DND-41 (cell line): ENCODE results near the gene TDRD15.

ENCODE experiments used
- ATAC-seq: fragments of 200-7000 bp; cut with Tn5 transposase; 3 replicates; pipeline ENCODE4 v1.9.1; 2021; ENCODE audit warnings: low read depth; ENCODE audit not compliant: insufficient read depth
- DNase-seq: peaks from one replicate; pipeline ENCODE4 v3.0.0-alpha.2; 2020
- H2AFZ ChIP-seq: 2 replicates; pipeline ENCODE4 v1.6.0; 2012; ENCODE audit warnings: low read depth, low read length
- H3K27ac ChIP-seq: 2 replicates; pipeline ENCODE4 v1.5.1; 2012; ENCODE audit warnings: low read length, inconsistent platforms
- H3K27me3 ChIP-seq: fragments of 200-600 bp; sonication (generic); 2 replicates; pipeline ENCODE4 v1.6.0; 2012; ENCODE audit warnings: low read length, mild to moderate bottlenecking, inconsistent platforms; ENCODE audit not compliant: insufficient read depth, poor library complexity
- H3K36me3 ChIP-seq: 2 replicates; pipeline ENCODE4 v1.5.1; 2012; ENCODE audit warnings: low read length, inconsistent platforms; ENCODE audit not compliant: insufficient read depth
- H3K4me1 ChIP-seq: 2 replicates; pipeline ENCODE4 v1.5.1; 2012; ENCODE audit warnings: mild to moderate bottlenecking, low read length; ENCODE audit not compliant: insufficient read depth
- H3K4me2 ChIP-seq: 2 replicates; pipeline ENCODE4 v1.6.0; 2012; ENCODE audit warnings: mild to moderate bottlenecking, moderate library complexity, low read length, inconsistent platforms; ENCODE audit not compliant: insufficient read depth
- H3K4me3 ChIP-seq, 2 experiments: fragments of 200-600 bp in 1 of 2; shearing (Covaris generic) in 1 of 2; 2 replicates each; pipeline ENCODE4 v1.5.1; 2012 to 2016; ENCODE audit warnings: inconsistent platforms in 2 of 2, low read length in 2 of 2, mild to moderate bottlenecking in 2 of 2, low read depth in 1 of 2, moderate library complexity in 1 of 2
- H3K79me2 ChIP-seq: 2 replicates; pipeline ENCODE4 v1.6.0; 2012; ENCODE audit warnings: low read length, inconsistent platforms; ENCODE audit not compliant: insufficient read depth
- H3K9ac ChIP-seq: 2 replicates; pipeline ENCODE4 v1.6.0; 2012; ENCODE audit warnings: low read depth, mild to moderate bottlenecking, inconsistent platforms, low read length, moderate library complexity
- H3K9me3 ChIP-seq: 2 replicates; pipeline ENCODE4 v1.5.1; 2012; ENCODE audit warnings: low read length, moderate library complexity, mild to moderate bottlenecking, inconsistent platforms; ENCODE audit not compliant: insufficient read depth, severe bottlenecking
- H4K20me1 ChIP-seq: 2 replicates; pipeline ENCODE4 v1.6.0; 2012; ENCODE audit warnings: low read length; ENCODE audit not compliant: insufficient read depth
- EZH2 ChIP-seq: IDR thresholded peaks from 3 replicates; pipeline ENCODE4 v1.6.1; 2012; ENCODE audit warnings: borderline replicate concordance, low read depth, mild to moderate bottlenecking, moderate library complexity, low read length, inconsistent platforms; ENCODE audit not compliant: severe bottlenecking
- TF ChIP-seq, protein P1 (sequence below): IDR thresholded peaks from 2 replicates; pipeline ENCODE4 v1.5.1; 2012; ENCODE audit warnings: borderline replicate concordance, low read length, moderate library complexity, mild to moderate bottlenecking; ENCODE audit not compliant: poor library complexity, severe bottlenecking; ENCODE audit errors: extremely low read depth

TDRD15 gene

DNA sequence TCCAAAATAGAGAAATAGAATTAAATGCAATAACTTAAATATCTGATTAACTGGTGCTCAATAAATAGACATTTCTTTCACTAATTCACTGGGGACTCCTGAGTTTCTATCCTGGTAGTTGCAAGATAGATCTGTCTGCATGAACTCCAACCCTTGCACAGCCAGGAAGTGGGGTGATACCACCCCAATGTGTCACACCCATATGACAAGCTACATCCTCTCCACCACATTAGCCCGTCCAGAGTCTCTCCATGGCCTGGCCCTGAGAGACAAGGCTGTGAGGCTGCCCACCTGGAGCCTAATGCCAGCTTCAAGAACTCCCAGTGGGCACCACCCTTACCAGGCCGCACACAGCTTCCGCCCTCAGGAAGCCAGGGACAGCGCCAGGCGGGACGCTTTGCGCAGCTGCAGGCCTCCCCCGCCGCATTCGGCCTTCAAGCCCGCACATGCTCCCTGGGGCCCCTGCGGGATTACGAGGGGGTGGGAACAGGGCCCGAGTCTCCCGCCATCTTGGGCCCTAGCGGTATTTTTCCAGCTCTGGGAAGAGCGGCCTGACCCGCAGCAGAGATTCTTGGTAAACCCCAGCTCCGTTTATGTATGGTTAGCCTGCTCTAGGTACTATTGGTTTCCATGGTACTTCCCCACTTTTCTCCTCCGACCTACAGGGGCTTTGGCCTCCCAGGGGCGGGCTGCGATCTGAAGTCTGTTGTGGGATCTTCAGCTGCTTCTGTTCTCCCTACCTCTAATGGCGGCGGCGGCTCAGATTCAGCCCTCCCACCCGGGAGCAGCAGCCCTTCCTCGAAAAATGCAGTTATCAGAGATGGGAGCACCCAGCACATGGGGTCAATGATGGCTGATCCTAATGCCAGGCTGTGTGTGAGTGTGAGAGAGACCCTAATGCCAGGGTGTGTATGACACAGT, at the start of gene TDRD15:
Gene TDRD15 (plus strand): TSS at position 496 of the 921 bp plus-strand sequence. CDS start 13,500 bp downstream, outside the sequence.
- H2AFZ ChIP-seq: no peak within 1 kb of the TSS
- TF ChIP-seq EZH2: no peak
- TF ChIP-seq, protein P1, sequence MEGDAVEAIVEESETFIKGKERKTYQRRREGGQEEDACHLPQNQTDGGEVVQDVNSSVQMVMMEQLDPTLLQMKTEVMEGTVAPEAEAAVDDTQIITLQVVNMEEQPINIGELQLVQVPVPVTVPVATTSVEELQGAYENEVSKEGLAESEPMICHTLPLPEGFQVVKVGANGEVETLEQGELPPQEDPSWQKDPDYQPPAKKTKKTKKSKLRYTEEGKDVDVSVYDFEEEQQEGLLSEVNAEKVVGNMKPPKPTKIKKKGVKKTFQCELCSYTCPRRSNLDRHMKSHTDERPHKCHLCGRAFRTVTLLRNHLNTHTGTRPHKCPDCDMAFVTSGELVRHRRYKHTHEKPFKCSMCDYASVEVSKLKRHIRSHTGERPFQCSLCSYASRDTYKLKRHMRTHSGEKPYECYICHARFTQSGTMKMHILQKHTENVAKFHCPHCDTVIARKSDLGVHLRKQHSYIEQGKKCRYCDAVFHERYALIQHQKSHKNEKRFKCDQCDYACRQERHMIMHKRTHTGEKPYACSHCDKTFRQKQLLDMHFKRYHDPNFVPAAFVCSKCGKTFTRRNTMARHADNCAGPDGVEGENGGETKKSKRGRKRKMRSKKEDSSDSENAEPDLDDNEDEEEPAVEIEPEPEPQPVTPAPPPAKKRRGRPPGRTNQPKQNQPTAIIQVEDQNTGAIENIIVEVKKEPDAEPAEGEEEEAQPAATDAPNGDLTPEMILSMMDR: no peak

DNA sequence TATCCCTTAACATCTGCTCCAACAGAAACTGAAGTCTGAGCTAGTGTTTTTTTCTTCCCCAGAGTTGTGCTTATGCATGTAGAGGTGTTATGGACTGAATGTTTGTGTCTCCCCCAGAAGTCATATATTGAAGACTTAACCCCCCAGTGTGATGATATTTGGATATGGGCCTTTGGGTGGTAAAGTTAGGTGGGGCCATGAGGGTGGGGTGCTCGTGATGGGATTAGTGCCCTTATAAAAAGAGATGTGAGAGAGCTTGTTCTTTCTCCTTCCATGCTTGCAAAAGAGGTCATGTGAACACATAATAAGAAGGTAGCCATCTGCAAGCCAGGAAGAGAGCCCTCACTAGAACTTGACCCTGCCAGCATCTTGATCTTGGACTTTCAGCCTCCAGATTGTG, 45.5 kb upstream of the TDRD15 start:
- no peaks in the 10 kb centered on the region for H3K27me3 ChIP-seq

More for the DNA sequence above, at the start of gene TDRD15:
- Histone ChIP-seq H3K4me3 (no peak within 1 kb of the TSS), H3K9ac (no peak within 1 kb of the TSS), H3K27me3 (no peaks in the 10 kb centered on the region), H3K79me2 (no peaks in the 10 kb centered on the region), H4K20me1 (no peaks in the 10 kb centered on the region), H3K4me2 (no peak within 1 kb of the TSS), H3K27ac (no peak within 1 kb of the TSS), H3K9me3 (no peaks in the 10 kb centered on the region), H3K36me3 (no peaks in the 10 kb centered on the region), H3K4me1 (no peaks in the 10 kb centered on the region)
- peak; percentile 45; the same call in 1 of the 3 replicates for ATAC-seq
- DNase-seq: no peak

DNA sequence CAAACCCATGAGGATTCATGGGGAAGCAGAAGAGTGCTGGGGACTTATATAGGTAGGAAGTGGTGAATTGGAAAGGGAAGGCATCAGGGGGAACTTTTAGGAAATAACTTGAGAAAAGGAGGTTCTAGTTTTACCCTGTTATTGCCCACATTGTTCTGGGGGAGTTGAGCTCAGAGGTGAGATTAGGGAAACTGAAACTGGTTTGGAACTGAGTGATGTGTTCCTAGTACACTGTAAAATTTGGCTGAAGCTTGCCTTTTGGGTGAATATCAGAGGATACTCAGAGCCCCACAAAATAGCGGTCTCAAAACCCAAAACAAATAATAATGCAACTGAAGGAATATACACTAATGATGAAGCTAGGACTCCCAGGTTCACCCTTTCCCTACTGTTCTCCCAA, 40.3 kb upstream of the TDRD15 start:
- Histone ChIP-seq H3K27me3 (no peaks in the 10 kb centered on the region), H3K4me1 (no peaks in the 10 kb centered on the region), H2AFZ (no peak overlapping the region), H3K79me2 (no peaks in the 10 kb centered on the region), H3K4me2 (no peak overlapping the region), H3K27ac (no peak overlapping the region), H3K4me3 (no peak overlapping the region), H3K9ac (no peak overlapping the region), H3K36me3 (no peaks in the 10 kb centered on the region), H3K9me3 (no peaks in the 10 kb centered on the region), H4K20me1 (no peaks in the 10 kb centered on the region)
- DNase-seq (no peak), ATAC-seq (no peak)
- no peak for TF ChIP-seq EZH2
- TF ChIP-seq, protein P1: no peak

More for the DNA sequence above, 45.5 kb upstream of the TDRD15 start:
- no peak for ATAC-seq
- Histone ChIP-seq H3K27ac (no peak overlapping the region), H3K9ac (no peak overlapping the region), H3K4me2 (no peak overlapping the region), H3K79me2 (no peaks in the 10 kb centered on the region), H3K9me3 (no peaks in the 10 kb centered on the region), H2AFZ (no peak overlapping the region), H4K20me1 (no peaks in the 10 kb centered on the region), H3K4me3 (no peak overlapping the region), H3K4me1 (no peaks in the 10 kb centered on the region), H3K36me3 (no peaks in the 10 kb centered on the region)
- TF ChIP-seq, protein P1: no peak
- no peak for TF ChIP-seq EZH2
- DNase-seq: no peak
